Testis (tissue), 2 donors: ENCODE measurements around the gene FAM240A.

Experiments
- POLR2A ChIP-seq: fragments of 450-650 bp; IDR thresholded peaks from one replicate; pipeline ENCODE4 v1.6.1; 2017; ENCODE audit warnings: antibody characterized with exemption, mild to moderate bottlenecking, moderate library complexity
- TF ChIP-seq, protein P1 (sequence below), 3 experiments: fragments of 450-650 bp in 2 of 3; fragments of 200-600 bp in 1 of 3; sonication (generic) in 1 of 3; IDR thresholded peaks; one replicate each; pipeline ENCODE4 v1.5.1; 2016 to 2019; ENCODE audit warnings: antibody characterized with exemption in 3 of 3, mild to moderate bottlenecking in 2 of 3, moderate library complexity in 1 of 3

- no peak for TF ChIP-seq POLR2A
- TF ChIP-seq, protein P1, sequence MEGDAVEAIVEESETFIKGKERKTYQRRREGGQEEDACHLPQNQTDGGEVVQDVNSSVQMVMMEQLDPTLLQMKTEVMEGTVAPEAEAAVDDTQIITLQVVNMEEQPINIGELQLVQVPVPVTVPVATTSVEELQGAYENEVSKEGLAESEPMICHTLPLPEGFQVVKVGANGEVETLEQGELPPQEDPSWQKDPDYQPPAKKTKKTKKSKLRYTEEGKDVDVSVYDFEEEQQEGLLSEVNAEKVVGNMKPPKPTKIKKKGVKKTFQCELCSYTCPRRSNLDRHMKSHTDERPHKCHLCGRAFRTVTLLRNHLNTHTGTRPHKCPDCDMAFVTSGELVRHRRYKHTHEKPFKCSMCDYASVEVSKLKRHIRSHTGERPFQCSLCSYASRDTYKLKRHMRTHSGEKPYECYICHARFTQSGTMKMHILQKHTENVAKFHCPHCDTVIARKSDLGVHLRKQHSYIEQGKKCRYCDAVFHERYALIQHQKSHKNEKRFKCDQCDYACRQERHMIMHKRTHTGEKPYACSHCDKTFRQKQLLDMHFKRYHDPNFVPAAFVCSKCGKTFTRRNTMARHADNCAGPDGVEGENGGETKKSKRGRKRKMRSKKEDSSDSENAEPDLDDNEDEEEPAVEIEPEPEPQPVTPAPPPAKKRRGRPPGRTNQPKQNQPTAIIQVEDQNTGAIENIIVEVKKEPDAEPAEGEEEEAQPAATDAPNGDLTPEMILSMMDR (IDR thresholded peaks at IDR 0.05), result no peak
Measured at GRCh38 chr3:46615976-46616375, 3.7 kb downstream of the FAM240A start.
